ENCODE data around the gene SPON2. TPM values are rescaled to one million over a fixed set of nuclear protein-coding genes. Genes with fewer than 3 reads are reported as not detected.

Gene SPON2
- polyA plus RNA-seq, 2 donors: 17.0 to 26.9 TPM

DNA sequence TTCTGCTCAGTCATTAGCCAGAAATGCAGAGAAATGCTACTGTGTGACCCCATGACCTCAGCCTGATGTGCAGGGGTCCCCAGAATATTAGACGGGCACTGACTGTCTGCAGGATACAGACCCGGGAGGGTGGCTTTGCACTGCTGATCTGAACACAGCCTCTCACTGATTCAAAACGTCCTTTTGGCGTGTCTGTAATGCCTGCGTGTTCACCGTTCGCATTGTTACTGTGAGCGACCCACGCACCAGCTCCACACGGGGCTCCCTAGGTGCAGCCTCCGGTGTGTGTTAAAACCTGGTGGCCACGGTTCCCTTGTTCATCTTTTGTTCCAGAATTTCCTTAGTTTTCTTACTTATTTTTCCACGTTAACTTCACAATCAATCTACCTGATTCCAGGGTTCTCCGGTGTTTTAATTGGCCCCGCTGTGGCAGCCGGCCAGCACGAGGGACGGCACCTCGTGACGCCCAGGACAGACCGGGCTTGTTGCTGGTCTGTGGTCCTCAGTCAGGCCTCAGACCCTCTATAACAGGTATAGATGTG, 32.0 kb upstream of the SPON2 start:
- H3K36me3 ChIP-seq (ENCODE audit: control insufficient read depth in 2 of 2, insufficient read depth in 2 of 2, low read length in 1 of 2): peaks cover 0 to 1% of the 10 kb centered on the region in 2 donors
- H3K27me3 ChIP-seq (ENCODE audit: control insufficient read depth in 1 of 2, insufficient read depth in 2 of 2, low read length in 2 of 2): no peaks in the 10 kb centered on the region
- no peaks in the 10 kb centered on the region for H3K9me3 ChIP-seq (ENCODE audit: control insufficient read depth in 2 of 2, insufficient read depth in 1 of 2, low read depth in 1 of 2, low read length in 1 of 2)
- no peak overlapping the region for H3K4me3 ChIP-seq (ENCODE audit: low read depth in 1 of 2, low read length in 2 of 2)
- H3K4me1 ChIP-seq (ENCODE audit: control insufficient read depth in 2 of 2, insufficient read depth in 2 of 2, low read length in 1 of 2): peaks cover 7 to 19% of the 10 kb centered on the region in 2 donors
- 92 to 94% methylated on average over 21 of the region's 21 CpGs for WGBS, 2 donors
- H3K27ac ChIP-seq (ENCODE audit: low read depth in 2 of 2, low read length in 1 of 2): peak overlapping the region; percentile 6 to 21

DNA sequence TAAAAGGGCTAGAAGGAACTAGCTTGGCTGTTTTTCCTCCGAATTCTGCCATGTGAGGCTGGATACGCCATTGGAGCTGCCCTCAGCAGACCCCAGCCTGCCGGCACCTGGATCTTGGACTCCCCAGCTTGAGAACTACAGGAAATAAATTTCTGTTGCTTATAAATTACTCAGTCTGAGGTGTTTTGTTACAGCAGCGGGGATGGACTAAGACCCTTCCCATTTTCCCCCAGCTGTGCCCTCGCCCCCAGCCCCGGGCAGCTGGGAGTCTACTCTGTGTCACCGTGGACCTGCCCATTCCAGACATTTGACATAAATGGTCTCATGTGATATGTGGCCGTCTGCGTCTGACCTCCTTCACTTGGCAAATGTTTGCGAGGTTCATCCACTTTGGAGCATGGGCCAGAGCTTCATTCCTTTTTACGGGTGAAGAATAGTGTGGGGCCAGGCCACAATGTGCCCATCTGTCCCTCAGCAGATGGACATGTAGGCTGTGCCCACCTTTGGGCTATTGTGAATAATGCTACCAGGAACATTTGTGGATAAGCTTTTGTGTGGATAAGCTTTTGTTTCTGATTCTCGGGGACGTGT, 30.7 kb upstream of the SPON2 start:
- Histone ChIP-seq H3K27ac (ENCODE audit: low read depth in 2 of 2, low read length in 1 of 2) (peak overlapping the region; percentile 78 to 94), H3K4me1 (ENCODE audit: control insufficient read depth in 2 of 2, insufficient read depth in 2 of 2, low read length in 1 of 2) (peaks cover 5 to 10% of the 10 kb centered on the region in 2 donors), H3K9me3 (ENCODE audit: control insufficient read depth in 2 of 2, insufficient read depth in 1 of 2, low read depth in 1 of 2, low read length in 1 of 2) (no peaks in the 10 kb centered on the region), H3K27me3 (ENCODE audit: control insufficient read depth in 1 of 2, insufficient read depth in 2 of 2, low read length in 2 of 2) (no peaks in the 10 kb centered on the region), H3K36me3 (ENCODE audit: control insufficient read depth in 2 of 2, insufficient read depth in 2 of 2, low read length in 1 of 2) (no peaks in the 10 kb centered on the region), H3K4me3 (ENCODE audit: low read depth in 1 of 2, low read length in 2 of 2) (no peak overlapping the region)
- WGBS, 2 donors: 87 to 88% methylated on average over 13 of the region's 13 CpGs

DNA sequence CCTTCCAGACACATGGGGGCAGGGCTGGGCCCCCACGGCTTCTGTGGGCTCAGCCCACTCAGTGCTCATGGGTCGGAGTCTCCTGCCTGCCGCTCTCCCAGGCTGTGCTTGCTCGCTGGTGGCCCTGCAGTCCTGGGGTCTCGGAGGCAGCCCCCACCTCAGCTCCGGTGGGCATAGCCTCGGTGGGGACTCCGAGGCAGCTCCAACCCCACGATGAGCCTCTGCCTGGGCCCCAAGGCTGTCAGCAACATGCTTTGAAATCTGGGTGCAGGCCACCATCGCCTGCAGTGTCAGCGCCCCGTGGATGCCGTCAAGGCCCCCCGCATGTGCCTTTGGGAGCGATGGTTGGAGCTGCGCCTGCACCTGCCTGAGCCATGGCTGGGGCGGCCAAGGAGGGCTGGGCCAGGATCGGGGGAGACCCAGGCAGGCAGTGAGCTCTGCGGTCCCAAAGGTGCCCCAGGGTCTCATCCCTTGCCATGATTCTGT, 30.2 kb upstream of the SPON2 start:
- H3K27ac ChIP-seq (ENCODE audit: low read depth in 2 of 2, low read length in 1 of 2): peak overlapping the region; percentile 78 to 94
- 86 to 89% methylated on average over 19 of the region's 19 CpGs for WGBS, 2 donors
- H3K36me3 ChIP-seq (ENCODE audit: control insufficient read depth in 2 of 2, insufficient read depth in 2 of 2, low read length in 1 of 2): no peaks in the 10 kb centered on the region
- H3K4me1 ChIP-seq (ENCODE audit: control insufficient read depth in 2 of 2, insufficient read depth in 2 of 2, low read length in 1 of 2): peaks cover 5 to 10% of the 10 kb centered on the region in 2 donors
- no peaks in the 10 kb centered on the region for H3K27me3 ChIP-seq (ENCODE audit: control insufficient read depth in 1 of 2, insufficient read depth in 2 of 2, low read length in 2 of 2)
- no peak overlapping the region for H3K4me3 ChIP-seq (ENCODE audit: low read depth in 1 of 2, low read length in 2 of 2)
- H3K9me3 ChIP-seq (ENCODE audit: control insufficient read depth in 2 of 2, insufficient read depth in 1 of 2, low read depth in 1 of 2, low read length in 1 of 2): no peaks in the 10 kb centered on the region

DNA sequence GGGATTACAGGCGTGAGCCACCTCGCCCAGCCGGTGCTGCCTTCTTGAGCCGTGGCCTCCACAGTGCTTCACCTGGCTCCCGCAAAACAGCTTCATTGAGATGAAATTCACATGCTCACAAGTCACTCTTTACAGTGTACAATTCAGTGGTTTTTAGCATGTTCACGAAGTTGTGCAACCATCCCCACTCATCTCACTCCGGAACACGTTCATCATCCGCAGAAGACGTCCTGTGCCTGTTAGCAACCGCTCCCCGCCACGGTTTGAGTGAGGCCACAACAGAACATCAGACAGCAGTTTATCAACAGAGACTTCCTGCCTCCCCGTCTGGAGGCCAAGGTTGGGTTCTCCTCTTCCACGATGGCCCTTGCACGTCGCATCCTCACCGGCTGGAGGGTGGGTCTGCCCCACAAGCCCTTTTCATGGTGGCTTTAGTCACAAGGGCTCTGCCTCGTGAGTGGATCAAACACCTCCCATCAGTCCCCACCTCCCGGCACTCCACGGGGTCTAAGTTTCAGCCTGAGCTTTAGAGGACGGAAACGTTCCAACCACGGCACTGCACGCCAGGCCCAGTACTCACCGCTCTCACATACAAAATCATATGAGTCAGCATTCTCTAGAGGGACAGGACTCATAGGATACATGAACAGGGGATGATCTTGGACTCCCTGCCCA, 29.6 kb upstream of the SPON2 start:
- peaks cover 5 to 10% of the 10 kb centered on the region in 2 donors for H3K4me1 ChIP-seq (ENCODE audit: control insufficient read depth in 2 of 2, insufficient read depth in 2 of 2, low read length in 1 of 2)
- H3K36me3 ChIP-seq (ENCODE audit: control insufficient read depth in 2 of 2, insufficient read depth in 2 of 2, low read length in 1 of 2): no peaks in the 10 kb centered on the region
- 55 to 65% methylated on average over 26 of the region's 26 CpGs for WGBS, 2 donors
- H3K27ac ChIP-seq (ENCODE audit: low read depth in 2 of 2, low read length in 1 of 2): peak overlapping the region; percentile 78 to 94
- H3K9me3 ChIP-seq (ENCODE audit: control insufficient read depth in 2 of 2, insufficient read depth in 1 of 2, low read depth in 1 of 2, low read length in 1 of 2): no peaks in the 10 kb centered on the region
- H3K27me3 ChIP-seq (ENCODE audit: control insufficient read depth in 1 of 2, insufficient read depth in 2 of 2, low read length in 2 of 2): no peaks in the 10 kb centered on the region
- no peak overlapping the region for H3K4me3 ChIP-seq (ENCODE audit: low read depth in 1 of 2, low read length in 2 of 2)

DNA sequence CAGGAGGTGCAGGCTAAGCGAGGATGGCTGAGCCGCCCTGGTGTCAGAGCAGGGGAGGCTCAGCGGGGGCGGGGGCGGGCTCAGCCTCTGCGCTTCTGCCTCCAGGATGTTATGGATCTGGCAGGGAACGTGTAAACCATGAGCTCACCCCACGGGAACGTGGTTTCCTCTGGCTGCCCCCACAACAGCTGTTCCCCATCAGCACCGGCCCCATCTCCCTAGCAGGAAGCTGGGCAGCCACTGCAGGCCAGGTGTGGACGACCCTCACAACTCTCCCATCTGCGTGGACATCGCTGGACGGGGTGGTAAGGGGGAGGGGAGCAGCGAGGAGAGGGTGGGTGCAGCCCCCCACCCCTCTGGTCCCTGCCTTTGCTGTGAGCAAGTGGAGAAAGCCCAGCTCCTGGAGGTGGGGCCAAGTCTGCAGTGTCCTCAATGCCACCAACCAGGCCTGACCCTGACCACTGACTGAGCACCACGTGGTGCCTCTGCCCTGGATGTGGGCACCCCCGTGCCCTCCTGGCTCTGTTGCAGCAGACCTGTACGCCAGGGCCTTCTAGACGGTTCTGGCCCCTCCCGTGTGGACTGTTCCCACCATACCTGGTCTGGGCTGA, 28.1 kb upstream of the SPON2 start:
- peaks cover 0 to 8% of the 10 kb centered on the region in 2 donors for H3K4me1 ChIP-seq (ENCODE audit: control insufficient read depth in 2 of 2, insufficient read depth in 2 of 2, low read length in 1 of 2)
- 31 to 38% methylated on average over 20 of the region's 20 CpGs for WGBS, 2 donors
- H3K27me3 ChIP-seq (ENCODE audit: control insufficient read depth in 1 of 2, insufficient read depth in 2 of 2, low read length in 2 of 2): no peaks in the 10 kb centered on the region
- H3K9me3 ChIP-seq (ENCODE audit: control insufficient read depth in 2 of 2, insufficient read depth in 1 of 2, low read depth in 1 of 2, low read length in 1 of 2): no peaks in the 10 kb centered on the region
- H3K36me3 ChIP-seq (ENCODE audit: control insufficient read depth in 2 of 2, insufficient read depth in 2 of 2, low read length in 1 of 2): no peaks in the 10 kb centered on the region
- H3K4me3 ChIP-seq (ENCODE audit: low read depth in 1 of 2, low read length in 2 of 2): peak overlapping the region in 1 of 2 donors; percentile 31
- H3K27ac ChIP-seq (ENCODE audit: low read depth in 2 of 2, low read length in 1 of 2): peak overlapping the region; percentile 22 to 70

DNA sequence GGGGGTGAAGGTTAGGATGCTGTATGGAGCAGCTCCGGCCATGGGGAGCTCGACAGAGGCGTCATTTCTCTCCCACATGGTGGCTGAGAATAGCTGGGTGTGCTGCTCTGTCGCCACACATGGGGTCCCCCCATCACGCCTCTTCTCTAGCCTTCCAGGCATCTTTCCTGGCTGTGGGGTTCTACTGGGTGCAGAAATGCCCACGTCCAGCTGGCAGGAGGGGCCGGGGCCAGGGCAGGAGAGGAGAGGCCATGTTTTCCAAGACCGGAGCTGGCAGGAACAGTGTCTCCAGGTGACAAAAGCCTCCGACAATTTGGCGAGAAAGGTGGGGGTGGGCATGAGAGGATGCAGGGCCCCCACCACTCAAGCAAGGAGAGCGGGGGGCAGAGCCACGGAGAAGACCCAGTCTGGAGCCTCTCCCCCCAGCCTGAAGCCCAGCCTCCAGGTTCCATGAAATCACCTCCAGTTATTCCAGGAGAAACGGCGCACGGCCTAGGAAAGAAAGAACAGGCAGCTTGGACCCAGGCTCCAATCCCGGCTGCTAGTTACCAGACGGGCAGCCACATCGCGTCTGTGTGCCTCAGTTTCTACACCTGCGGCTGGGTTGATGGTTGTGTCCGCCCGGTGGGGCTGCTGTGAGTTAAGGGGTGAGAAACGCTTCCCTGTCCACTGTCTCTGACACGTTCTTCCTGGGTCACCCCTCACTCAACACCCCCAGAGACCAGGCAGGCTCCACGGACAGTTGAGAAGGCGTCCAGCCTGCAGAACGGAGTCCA, 27.4 kb upstream of the SPON2 start:
- 76 to 77% methylated on average over 27 of the region's 27 CpGs for whole genome bisulfite sequencing, 2 donors
- Histone ChIP-seq H3K4me1 (ENCODE audit: control insufficient read depth in 2 of 2, insufficient read depth in 2 of 2, low read length in 1 of 2) (peaks cover 0 to 11% of the 10 kb centered on the region in 2 donors), H3K27ac (ENCODE audit: low read depth in 2 of 2, low read length in 1 of 2) (peak overlapping the region; percentile 22 to 38), H3K9me3 (ENCODE audit: control insufficient read depth in 2 of 2, insufficient read depth in 1 of 2, low read depth in 1 of 2, low read length in 1 of 2) (no peaks in the 10 kb centered on the region), H3K36me3 (ENCODE audit: control insufficient read depth in 2 of 2, insufficient read depth in 2 of 2, low read length in 1 of 2) (no peaks in the 10 kb centered on the region), H3K4me3 (ENCODE audit: low read depth in 1 of 2, low read length in 2 of 2) (peak overlapping the region in 1 of 2 donors; percentile 31), H3K27me3 (ENCODE audit: control insufficient read depth in 1 of 2, insufficient read depth in 2 of 2, low read length in 2 of 2) (no peaks in the 10 kb centered on the region)

DNA sequence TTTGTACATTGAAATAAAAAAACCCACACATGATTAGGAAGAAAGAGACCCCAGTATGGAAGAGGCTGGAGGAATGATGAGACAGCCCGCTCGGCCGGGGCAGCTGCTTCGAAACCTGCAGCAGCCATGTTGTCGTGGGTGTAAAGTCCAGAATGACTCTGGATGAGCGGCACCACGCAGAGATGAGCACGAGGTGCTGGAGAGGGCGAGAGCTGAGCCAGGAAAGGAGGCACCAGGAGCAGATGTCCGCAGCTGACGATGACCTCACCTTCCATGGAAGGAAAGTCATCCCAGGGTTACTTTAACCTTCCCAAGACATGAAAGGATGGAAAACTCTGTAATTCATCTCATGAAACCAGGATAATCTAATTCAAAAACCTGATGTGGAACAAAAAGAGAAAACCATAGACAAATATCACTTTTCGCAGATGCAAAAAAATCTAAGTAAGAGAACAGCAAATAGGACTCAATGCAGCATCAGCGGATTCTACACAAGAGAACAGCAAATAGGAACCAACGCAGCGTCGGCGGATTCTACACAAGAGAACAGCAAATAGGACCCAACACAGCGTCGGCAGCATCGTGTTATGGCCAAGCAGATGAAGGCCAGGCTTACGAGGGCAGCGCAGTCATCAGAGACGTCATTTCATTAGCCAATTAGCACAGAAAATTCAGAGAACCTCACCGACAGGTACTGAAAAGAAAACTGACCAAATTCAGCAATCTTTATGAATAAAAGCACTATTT, 25.9 kb upstream of the SPON2 start:
- no peaks in the 10 kb centered on the region for H3K36me3 ChIP-seq (ENCODE audit: control insufficient read depth in 2 of 2, insufficient read depth in 2 of 2, low read length in 1 of 2)
- no peaks in the 10 kb centered on the region for H3K9me3 ChIP-seq (ENCODE audit: control insufficient read depth in 2 of 2, insufficient read depth in 1 of 2, low read depth in 1 of 2, low read length in 1 of 2)
- no peak overlapping the region for H3K27ac ChIP-seq (ENCODE audit: low read depth in 2 of 2, low read length in 1 of 2)
- peaks cover 0 to 9% of the 10 kb centered on the region in 2 donors for H3K4me1 ChIP-seq (ENCODE audit: control insufficient read depth in 2 of 2, insufficient read depth in 2 of 2, low read length in 1 of 2)
- no peaks in the 10 kb centered on the region for H3K27me3 ChIP-seq (ENCODE audit: control insufficient read depth in 1 of 2, insufficient read depth in 2 of 2, low read length in 2 of 2)
- 85 to 86% methylated on average over 24 of the region's 24 CpGs for WGBS, 2 donors
- H3K4me3 ChIP-seq (ENCODE audit: low read depth in 1 of 2, low read length in 2 of 2): no peak overlapping the region

DNA sequence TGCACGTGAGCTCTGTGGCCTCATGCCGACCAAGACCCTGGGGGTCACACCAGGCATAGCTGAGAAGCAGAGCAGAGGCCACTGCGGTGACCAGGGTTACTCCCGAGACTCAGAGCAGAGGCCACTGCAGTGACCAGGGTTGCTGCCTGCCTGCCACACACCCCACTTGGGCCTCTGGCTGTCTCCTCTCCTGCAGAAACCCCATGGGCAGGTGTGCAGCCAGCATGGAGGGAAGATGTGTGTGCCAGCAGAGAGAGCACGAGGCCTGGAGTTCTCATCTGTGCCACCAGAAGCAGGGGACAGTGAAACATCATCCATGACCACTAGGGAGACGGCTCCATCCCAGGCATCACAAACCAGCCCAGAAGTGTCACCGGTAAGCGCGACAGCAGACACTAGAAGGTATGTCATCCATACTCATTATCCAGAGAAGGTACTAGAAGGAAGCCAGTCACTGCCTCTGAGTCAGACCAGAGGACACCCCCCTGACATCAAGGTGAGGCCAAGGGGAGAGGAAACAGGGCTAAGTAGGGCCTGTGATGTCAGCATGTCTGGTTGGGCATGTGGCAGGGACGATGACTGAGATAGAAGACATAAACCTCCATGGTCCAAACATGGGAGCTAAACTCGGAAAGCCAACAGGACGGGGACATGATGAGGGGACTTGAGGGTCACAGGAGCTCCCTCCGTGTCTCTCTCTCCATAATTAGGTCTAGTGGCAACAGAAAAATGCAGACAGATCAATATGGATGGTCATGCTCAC, 24.2 kb upstream of the SPON2 start:
- H3K36me3 ChIP-seq (ENCODE audit: control insufficient read depth in 2 of 2, insufficient read depth in 2 of 2, low read length in 1 of 2): no peaks in the 10 kb centered on the region
- H3K27ac ChIP-seq (ENCODE audit: low read depth in 2 of 2, low read length in 1 of 2): no peak overlapping the region
- no peaks in the 10 kb centered on the region for H3K9me3 ChIP-seq (ENCODE audit: control insufficient read depth in 2 of 2, insufficient read depth in 1 of 2, low read depth in 1 of 2, low read length in 1 of 2)
- H3K4me3 ChIP-seq (ENCODE audit: low read depth in 1 of 2, low read length in 2 of 2): no peak overlapping the region
- peaks cover 6 to 17% of the 10 kb centered on the region in 2 donors for H3K4me1 ChIP-seq (ENCODE audit: control insufficient read depth in 2 of 2, insufficient read depth in 2 of 2, low read length in 1 of 2)
- 86 to 91% methylated on average over 13 of the region's 13 CpGs for WGBS, 2 donors
- no peaks in the 10 kb centered on the region for H3K27me3 ChIP-seq (ENCODE audit: control insufficient read depth in 1 of 2, insufficient read depth in 2 of 2, low read length in 2 of 2)

All from esophagus (tissue), 2 donors.